Measurements from ENCODE around the gene WSCD1. TPM values are rescaled to one million over a fixed set of nuclear protein-coding genes. Genes with fewer than 3 reads are reported as not detected.

Gene WSCD1
- polyA plus RNA-seq, 1 donor from 2014 or later, result 9.5 TPM

DNA sequence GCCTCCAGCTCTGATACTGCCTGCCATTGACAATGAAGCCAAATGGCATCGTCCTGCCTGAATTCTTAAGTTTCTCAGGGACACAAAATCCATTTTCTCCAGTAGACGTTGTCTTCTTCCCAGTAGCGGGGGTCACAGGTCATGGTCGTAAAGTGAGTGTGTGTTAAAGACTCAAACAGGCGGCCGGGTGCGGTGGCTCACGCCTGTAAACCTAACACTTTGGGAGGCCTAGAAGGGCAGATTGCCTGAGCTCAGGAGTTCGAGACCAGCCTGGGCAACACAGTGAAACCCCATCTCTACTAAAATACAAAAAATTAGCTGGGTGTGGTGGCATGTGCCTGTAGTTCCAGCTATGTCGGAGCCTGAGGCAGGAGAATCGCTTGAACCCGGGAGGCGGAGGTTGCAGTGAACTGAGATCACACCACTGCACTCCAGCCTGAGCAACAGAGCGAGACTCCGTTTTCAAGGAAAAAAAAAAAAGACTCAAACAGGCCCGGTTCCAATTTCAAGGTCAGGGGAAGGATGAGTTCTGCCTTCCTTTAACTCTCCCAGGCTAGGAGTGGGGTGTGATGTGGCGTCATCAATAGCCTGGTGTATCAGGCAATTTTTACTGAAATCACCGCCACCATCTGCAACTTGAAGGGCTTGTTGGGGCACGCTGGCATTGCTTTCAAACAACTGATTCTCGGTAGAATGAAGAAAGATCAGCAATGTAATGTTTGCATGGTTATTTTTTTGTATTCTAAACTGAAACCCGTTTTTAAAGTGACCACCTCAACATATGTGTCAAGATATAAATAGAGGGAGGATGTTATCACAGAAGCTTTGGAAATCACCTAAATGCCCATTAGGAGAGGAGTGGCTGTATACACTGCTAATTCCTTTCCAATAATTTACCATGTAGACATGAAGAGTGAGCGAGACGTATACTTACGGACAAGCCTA, 91.0 kb downstream of the WSCD1 start:
- no peak overlapping the region for H2AFZ ChIP-seq (ENCODE audit: low read depth, low read length)
- no peaks in the 10 kb centered on the region for H3K79me2 ChIP-seq (replicated peaks; ENCODE audit: insufficient read depth, low read length)
- H3K4me2 ChIP-seq (ENCODE audit: low read length), result no peak overlapping the region
- H3K27ac ChIP-seq (ENCODE audit: low read length), result no peak overlapping the region
- H3K4me3 ChIP-seq (ENCODE audit: low read length), result no peak overlapping the region
- no peaks in the 10 kb centered on the region for H3K36me3 ChIP-seq (ENCODE audit: insufficient read depth, low read length)
- no peaks in the 10 kb centered on the region for H4K20me1 ChIP-seq (ENCODE audit: insufficient read depth)
- TF ChIP-seq MXI1 (conservative IDR thresholded peaks at IDR 0.05; ENCODE audit: poor library complexity, severe bottlenecking), result no peak
- TF ChIP-seq EZH2 (IDR thresholded peaks at IDR 0.05; ENCODE audit: borderline replicate concordance, insufficient read depth, low read length, poor library complexity, severe bottlenecking), result no peak
- TF ChIP-seq, protein P1, sequence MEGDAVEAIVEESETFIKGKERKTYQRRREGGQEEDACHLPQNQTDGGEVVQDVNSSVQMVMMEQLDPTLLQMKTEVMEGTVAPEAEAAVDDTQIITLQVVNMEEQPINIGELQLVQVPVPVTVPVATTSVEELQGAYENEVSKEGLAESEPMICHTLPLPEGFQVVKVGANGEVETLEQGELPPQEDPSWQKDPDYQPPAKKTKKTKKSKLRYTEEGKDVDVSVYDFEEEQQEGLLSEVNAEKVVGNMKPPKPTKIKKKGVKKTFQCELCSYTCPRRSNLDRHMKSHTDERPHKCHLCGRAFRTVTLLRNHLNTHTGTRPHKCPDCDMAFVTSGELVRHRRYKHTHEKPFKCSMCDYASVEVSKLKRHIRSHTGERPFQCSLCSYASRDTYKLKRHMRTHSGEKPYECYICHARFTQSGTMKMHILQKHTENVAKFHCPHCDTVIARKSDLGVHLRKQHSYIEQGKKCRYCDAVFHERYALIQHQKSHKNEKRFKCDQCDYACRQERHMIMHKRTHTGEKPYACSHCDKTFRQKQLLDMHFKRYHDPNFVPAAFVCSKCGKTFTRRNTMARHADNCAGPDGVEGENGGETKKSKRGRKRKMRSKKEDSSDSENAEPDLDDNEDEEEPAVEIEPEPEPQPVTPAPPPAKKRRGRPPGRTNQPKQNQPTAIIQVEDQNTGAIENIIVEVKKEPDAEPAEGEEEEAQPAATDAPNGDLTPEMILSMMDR (IDR thresholded peaks at IDR 0.05; ENCODE audit: poor library complexity, severe bottlenecking), result no peak
- no peak for TF ChIP-seq TAF1 (IDR thresholded peaks at IDR 0.05; ENCODE audit: low read depth)
- TF ChIP-seq RAD21 (conservative IDR thresholded peaks at IDR 0.05), result no peak
- TF ChIP-seq POLR2AphosphoS5 (IDR thresholded peaks at IDR 0.05), result no peak
- no peak for TF ChIP-seq SMC3 (conservative IDR thresholded peaks at IDR 0.05; ENCODE audit: poor library complexity)
- TF ChIP-seq, protein P2, sequence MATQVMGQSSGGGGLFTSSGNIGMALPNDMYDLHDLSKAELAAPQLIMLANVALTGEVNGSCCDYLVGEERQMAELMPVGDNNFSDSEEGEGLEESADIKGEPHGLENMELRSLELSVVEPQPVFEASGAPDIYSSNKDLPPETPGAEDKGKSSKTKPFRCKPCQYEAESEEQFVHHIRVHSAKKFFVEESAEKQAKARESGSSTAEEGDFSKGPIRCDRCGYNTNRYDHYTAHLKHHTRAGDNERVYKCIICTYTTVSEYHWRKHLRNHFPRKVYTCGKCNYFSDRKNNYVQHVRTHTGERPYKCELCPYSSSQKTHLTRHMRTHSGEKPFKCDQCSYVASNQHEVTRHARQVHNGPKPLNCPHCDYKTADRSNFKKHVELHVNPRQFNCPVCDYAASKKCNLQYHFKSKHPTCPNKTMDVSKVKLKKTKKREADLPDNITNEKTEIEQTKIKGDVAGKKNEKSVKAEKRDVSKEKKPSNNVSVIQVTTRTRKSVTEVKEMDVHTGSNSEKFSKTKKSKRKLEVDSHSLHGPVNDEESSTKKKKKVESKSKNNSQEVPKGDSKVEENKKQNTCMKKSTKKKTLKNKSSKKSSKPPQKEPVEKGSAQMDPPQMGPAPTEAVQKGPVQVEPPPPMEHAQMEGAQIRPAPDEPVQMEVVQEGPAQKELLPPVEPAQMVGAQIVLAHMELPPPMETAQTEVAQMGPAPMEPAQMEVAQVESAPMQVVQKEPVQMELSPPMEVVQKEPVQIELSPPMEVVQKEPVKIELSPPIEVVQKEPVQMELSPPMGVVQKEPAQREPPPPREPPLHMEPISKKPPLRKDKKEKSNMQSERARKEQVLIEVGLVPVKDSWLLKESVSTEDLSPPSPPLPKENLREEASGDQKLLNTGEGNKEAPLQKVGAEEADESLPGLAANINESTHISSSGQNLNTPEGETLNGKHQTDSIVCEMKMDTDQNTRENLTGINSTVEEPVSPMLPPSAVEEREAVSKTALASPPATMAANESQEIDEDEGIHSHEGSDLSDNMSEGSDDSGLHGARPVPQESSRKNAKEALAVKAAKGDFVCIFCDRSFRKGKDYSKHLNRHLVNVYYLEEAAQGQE (IDR thresholded peaks at IDR 0.05; ENCODE audit: borderline replicate concordance), result no peak
- no peak for TF ChIP-seq EP300 (conservative IDR thresholded peaks at IDR 0.05; ENCODE audit: poor library complexity, severe bottlenecking)
- H3K9me3 ChIP-seq (ENCODE audit: low read length), result no peaks in the 10 kb centered on the region
- no peaks in the 10 kb centered on the region for H3K9me2 ChIP-seq (ENCODE audit: insufficient read depth, low read length)
- H3F3A ChIP-seq (ENCODE audit: insufficient read depth, low read length, poor library complexity, severe bottlenecking), result no peaks in the 10 kb centered on the region
- H3K9ac ChIP-seq (ENCODE audit: low read length), result no peak overlapping the region
- no peaks in the 10 kb centered on the region for H3K27me3 ChIP-seq (ENCODE audit: insufficient read depth, low read depth, low read length)

DNA sequence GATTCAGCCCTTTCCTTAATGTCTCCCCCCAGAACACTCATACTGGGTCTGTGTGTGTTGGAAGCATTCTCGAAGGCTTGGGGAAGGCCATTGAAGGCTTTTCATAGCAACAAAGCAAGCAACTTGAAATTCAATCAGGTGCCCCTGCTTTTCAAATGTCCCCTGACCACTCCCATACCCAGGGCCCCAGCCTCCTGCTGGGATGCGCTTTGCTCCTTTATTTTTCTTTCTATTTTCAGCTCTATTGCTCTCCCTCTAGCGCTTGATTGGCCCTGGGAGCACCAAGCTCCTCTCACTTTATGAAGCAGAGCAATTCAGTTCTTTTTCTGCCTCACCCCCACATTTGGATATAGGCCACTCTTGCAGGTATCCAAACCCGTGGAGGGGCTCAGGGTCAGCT, 92.0 kb downstream of the WSCD1 start:
- no peak overlapping the region for H3K4me2 ChIP-seq (ENCODE audit: low read length)
- no peaks in the 10 kb centered on the region for H3K79me2 ChIP-seq (replicated peaks; ENCODE audit: insufficient read depth, low read length)
- no peaks in the 10 kb centered on the region for H3K9me3 ChIP-seq (ENCODE audit: low read length)
- H4K20me1 ChIP-seq (ENCODE audit: insufficient read depth), result no peaks in the 10 kb centered on the region
- no peaks in the 10 kb centered on the region for H3K9me2 ChIP-seq (ENCODE audit: insufficient read depth, low read length)
- no peak overlapping the region for H3K27ac ChIP-seq (ENCODE audit: low read length)
- H3K9ac ChIP-seq (ENCODE audit: low read length), result no peak overlapping the region
- H3F3A ChIP-seq (ENCODE audit: insufficient read depth, low read length, poor library complexity, severe bottlenecking), result no peaks in the 10 kb centered on the region
- no peak overlapping the region for H2AFZ ChIP-seq (ENCODE audit: low read depth, low read length)
- H3K36me3 ChIP-seq (ENCODE audit: insufficient read depth, low read length), result no peaks in the 10 kb centered on the region
- no peaks in the 10 kb centered on the region for H3K27me3 ChIP-seq (ENCODE audit: insufficient read depth, low read depth, low read length)
- TF ChIP-seq EP300 (conservative IDR thresholded peaks at IDR 0.05; ENCODE audit: poor library complexity, severe bottlenecking), result no peak
- no peak for TF ChIP-seq EZH2 (IDR thresholded peaks at IDR 0.05; ENCODE audit: borderline replicate concordance, insufficient read depth, low read length, poor library complexity, severe bottlenecking)
- TF ChIP-seq POLR2AphosphoS5 (IDR thresholded peaks at IDR 0.05), result no peak
- TF ChIP-seq TAF1 (IDR thresholded peaks at IDR 0.05; ENCODE audit: low read depth), result no peak
- TF ChIP-seq RAD21 (conservative IDR thresholded peaks at IDR 0.05), result no peak
- no peak for TF ChIP-seq MXI1 (conservative IDR thresholded peaks at IDR 0.05; ENCODE audit: poor library complexity, severe bottlenecking)
- TF ChIP-seq SMC3 (conservative IDR thresholded peaks at IDR 0.05; ENCODE audit: poor library complexity), result no peak
- TF ChIP-seq, protein P1 (IDR thresholded peaks at IDR 0.05; ENCODE audit: poor library complexity, severe bottlenecking), result no peak
- TF ChIP-seq, protein P2 (IDR thresholded peaks at IDR 0.05; ENCODE audit: borderline replicate concordance), result no peak
- no peak overlapping the region for H3K4me3 ChIP-seq (ENCODE audit: low read length)

All from neural cell (in vitro differentiated cells).